Epithelial cell of esophagus (primary cell): ENCODE data around the gene ZNF358.

Experiments
- DNase-seq: peaks from one replicate; pipeline ENCODE4 v3.0.0; 2010; ENCODE audit warnings: low read depth
- H3K4me3 ChIP-seq: 2 replicates; pipeline ENCODE4 v1.5.1; 2011; ENCODE audit warnings: mild to moderate bottlenecking, low read length, control low read depth
- TF ChIP-seq, protein P1 (sequence below): IDR thresholded peaks from 2 replicates; pipeline ENCODE4 v1.5.1; 2011; ENCODE audit warnings: low read depth, mild to moderate bottlenecking, low read length, control low read depth, inconsistent platforms; ENCODE audit not compliant: insufficient read depth; ENCODE audit errors: missing control alignments

The ZNF358 gene

DNA sequence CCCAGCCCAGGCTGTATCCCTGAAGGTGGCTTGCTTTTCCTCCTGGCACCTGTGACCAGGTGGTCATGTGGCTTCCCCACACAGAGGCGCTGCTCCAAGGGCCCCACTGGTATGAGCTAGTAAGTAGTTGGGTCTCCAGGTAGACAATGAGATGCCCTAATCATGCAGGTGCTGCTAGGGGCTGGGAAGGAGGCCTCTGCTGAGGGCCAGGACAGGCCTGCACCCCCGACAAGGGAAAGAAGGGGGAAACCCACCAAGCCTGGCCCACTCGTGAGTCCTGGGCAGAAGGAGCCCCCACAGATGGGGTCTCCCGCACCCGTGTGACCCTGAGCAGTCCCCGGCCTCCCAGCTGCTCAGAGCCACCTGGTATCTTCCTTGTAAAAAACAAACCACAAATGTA lies 40.2 kb upstream of the ZNF358 start:
- TF ChIP-seq, protein P1, sequence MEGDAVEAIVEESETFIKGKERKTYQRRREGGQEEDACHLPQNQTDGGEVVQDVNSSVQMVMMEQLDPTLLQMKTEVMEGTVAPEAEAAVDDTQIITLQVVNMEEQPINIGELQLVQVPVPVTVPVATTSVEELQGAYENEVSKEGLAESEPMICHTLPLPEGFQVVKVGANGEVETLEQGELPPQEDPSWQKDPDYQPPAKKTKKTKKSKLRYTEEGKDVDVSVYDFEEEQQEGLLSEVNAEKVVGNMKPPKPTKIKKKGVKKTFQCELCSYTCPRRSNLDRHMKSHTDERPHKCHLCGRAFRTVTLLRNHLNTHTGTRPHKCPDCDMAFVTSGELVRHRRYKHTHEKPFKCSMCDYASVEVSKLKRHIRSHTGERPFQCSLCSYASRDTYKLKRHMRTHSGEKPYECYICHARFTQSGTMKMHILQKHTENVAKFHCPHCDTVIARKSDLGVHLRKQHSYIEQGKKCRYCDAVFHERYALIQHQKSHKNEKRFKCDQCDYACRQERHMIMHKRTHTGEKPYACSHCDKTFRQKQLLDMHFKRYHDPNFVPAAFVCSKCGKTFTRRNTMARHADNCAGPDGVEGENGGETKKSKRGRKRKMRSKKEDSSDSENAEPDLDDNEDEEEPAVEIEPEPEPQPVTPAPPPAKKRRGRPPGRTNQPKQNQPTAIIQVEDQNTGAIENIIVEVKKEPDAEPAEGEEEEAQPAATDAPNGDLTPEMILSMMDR: no peak
- H3K4me3 ChIP-seq: no peak overlapping the region
- DNase-seq: no peak

DNA sequence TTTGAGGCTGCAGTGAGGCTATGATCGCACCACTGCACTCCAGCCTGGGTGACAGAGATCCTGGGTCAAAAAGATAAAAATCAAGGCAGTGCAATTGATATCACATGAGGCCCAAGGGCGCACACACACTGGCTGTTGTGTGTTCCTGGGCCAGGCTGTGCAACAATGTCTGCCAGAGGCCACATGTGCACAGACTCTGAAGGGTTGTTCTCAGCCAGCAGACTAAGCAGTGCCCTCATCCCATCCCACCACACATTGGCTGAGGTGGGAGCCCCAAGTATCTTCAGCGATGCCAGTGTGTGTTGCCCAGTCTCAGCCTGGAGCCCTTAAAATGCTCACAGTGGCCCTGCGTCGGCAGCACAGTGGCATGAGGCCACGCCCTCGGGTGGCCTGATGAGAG lies 39.7 kb upstream of the ZNF358 start:
- no peak overlapping the region for H3K4me3 ChIP-seq
- TF ChIP-seq, protein P1: no peak
- DNase-seq: no peak

GRCh38 chr19:7476777-7477494 lies 39.0 kb upstream of the ZNF358 start:
- TF ChIP-seq, protein P1: no peak
- DNase-seq: no peak
- H3K4me3 ChIP-seq: no peak overlapping the region

GRCh38 chr19:7477758-7478157 lies 38.1 kb upstream of the ZNF358 start:
- no peak for DNase-seq
- H3K4me3 ChIP-seq: no peak overlapping the region
- TF ChIP-seq, protein P1: no peak

- no peak overlapping the region for H3K4me3 ChIP-seq
- TF ChIP-seq, protein P1: no peak
- DNase-seq: no peak
These were observed 37.6 kb upstream of the ZNF358 start for GRCh38 chr19:7478173-7478842.

- no peak for DNase-seq
- no peak overlapping the region for H3K4me3 ChIP-seq
- TF ChIP-seq, protein P1: no peak
These were observed 37.1 kb upstream of the ZNF358 start for GRCh38 chr19:7478843-7479227.
